Esophagus squamous epithelium (tissue), 4 donors: Measurements from ENCODE around the gene SMARCD1.

Experiments
- CTCF ChIP-seq, 6 experiments: fragments of 450-650 bp in 4 of 6; fragments of 200-600 bp in 2 of 6; sonication (generic) in 2 of 6; IDR thresholded peaks; one replicate each; pipeline ENCODE4 v1.5.1; 2016 to 2019; ENCODE audit warnings: antibody characterized with exemption in 6 of 6, mild to moderate bottlenecking in 4 of 6, moderate library complexity in 4 of 6
- POLR2A ChIP-seq, 4 donors: fragments of 450-650 bp; IDR thresholded peaks; one replicate each; pipeline ENCODE4 v1.6.1; 2017; ENCODE audit warnings: antibody characterized with exemption in 4 of 4, mild to moderate bottlenecking in 4 of 4, moderate library complexity in 3 of 4

- no peak for TF ChIP-seq CTCF (IDR thresholded peaks at IDR 0.05)
- TF ChIP-seq POLR2A (IDR thresholded peaks at IDR 0.05), result no peak
Observed at GRCh38 chr12:50120521-50120920, 35.4 kb downstream of the SMARCD1 start.
